ENCODE data around the gene VNN1.
"Not testable (repeated sequence)": the region's sequence is repeated elsewhere in the genome, so short reads cannot be mapped to it uniquely, and the experiment has no call there.

Gene VNN1

DNA sequence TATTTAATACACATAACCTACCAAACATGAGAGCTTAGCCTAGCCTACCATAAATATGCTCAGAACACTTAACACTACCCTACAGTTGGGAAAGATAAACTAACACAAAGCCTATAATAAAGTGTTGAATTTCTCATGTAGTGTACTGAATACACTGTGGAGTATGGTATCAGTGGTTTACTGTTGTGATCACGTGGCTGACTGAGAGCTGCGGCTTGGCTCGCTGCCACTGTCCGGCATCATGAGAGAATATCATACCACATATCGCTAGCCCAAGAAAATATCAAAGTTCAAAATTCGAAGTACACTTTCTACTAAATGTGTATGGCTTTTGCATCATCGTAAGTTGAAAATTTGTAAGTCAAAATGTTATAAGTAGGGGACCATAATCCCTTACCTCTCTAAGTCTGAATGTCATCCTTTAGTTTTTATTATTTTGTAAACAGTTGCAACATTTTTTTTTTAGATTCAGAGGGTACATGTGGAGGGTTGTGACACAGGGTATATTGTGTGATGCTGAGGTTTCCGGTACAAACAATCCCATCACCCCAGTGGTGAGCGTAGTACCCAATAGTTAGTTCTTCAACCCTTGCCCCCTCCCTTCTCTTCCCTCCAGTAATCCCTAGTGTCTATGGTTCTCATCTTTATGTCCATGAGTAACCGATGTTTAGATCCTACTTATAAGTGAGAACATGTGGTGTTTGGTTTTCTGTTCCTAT, 40.3 kb downstream of the VNN1 start:
- DNase-seq (ENCODE audit: low read depth in 2 of 3, low spot score in 2 of 3): no peak

DNA sequence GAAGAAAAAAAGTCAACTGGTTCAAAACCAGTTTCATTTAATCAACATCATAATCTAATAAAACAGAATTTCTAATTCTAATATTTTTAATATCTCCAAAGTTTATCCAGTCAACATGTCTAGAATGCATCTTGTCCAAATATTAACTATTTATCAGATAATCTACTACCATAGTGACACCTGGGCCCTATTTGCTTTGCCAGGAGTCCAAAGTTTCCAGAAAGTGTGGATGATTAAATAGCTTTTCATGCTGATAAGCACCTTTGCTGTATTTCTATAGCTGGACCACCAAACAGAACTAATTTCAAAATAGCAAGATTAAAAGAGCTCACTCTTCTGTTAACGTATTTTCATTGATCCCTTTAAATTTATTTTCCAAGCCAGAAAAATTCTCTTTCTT, 42.6 kb downstream of the VNN1 start:
- no peak for DNase-seq (ENCODE audit: low read depth in 2 of 3, low spot score in 2 of 3)

DNA sequence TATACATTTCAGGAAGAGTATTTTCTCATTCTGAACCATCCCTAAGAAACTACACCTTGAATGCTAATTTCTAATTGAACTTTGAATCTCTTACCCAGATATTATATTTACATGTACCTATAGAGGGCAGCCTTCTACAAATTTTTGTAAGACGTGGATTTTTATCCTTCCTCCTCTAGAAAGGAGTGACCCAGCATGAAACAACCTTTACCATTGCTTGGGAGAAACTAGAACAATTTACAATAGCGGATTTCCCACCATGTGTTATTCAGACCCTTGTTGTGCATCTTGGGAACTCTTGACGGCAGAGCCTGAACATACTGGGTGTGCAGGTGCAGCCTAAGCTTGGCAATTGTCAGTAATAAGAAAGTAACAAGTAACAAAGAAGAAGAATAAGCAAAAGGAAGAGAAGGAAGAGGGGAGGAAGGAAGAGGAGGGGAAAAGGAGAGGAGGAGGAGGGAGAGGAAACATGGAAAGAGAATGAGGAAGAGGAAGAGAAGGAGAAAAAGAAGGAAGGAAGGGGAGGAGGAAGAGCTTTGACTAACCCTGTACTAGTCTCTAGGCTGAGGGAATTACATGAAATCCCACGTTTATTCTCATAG, 44.1 kb downstream of the VNN1 start:
- DNase-seq (ENCODE audit: low read depth in 2 of 3, low spot score in 2 of 3): no peak

GRCh38 chr6:132666118-132666517, 47.7 kb downstream of the VNN1 start:
- no peak for DNase-seq (ENCODE audit: low read depth in 2 of 3, low spot score in 2 of 3)

GRCh38 chr6:132664309-132665034, 49.4 kb downstream of the VNN1 start:
- DNase-seq (ENCODE audit: low read depth in 2 of 3, low spot score in 2 of 3): no peak

GRCh38 chr6:132663661-132664060, 50.2 kb downstream of the VNN1 start:
- no peak for DNase-seq (ENCODE audit: low read depth in 2 of 3, low spot score in 2 of 3)

- DNase-seq (ENCODE audit: low read depth in 2 of 3, low spot score in 2 of 3): no peak
Measured at GRCh38 chr6:132661906-132662305, 51.9 kb downstream of the VNN1 start.

DNA sequence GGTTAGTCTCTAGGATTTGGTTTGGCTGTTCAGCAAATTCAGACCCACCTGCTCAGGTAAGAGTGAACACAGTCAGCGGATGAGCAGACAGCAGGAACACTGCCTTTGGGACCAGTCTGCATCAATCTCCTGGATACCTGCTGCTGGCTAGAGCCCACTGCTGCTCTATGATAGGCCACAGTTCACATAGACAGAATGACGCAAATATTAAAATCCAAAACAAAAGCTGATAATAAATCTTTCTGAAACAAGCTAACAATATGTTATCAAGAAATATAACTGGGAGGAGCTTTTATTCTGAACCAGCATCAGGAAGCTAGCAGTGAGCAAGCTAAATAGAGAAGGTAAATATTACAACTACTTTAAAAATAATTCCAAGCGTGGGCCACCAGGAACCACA, 54.8 kb downstream of the VNN1 start, which contains the start of gene TAAR1:
TSS of gene TAAR1 (minus strand) at position 101 of the 400 bp plus-strand sequence. CDS start 13,179 bp downstream, outside the sequence.
- no peak for DNase-seq (ENCODE audit: low read depth in 2 of 3, low spot score in 2 of 3)

DNA sequence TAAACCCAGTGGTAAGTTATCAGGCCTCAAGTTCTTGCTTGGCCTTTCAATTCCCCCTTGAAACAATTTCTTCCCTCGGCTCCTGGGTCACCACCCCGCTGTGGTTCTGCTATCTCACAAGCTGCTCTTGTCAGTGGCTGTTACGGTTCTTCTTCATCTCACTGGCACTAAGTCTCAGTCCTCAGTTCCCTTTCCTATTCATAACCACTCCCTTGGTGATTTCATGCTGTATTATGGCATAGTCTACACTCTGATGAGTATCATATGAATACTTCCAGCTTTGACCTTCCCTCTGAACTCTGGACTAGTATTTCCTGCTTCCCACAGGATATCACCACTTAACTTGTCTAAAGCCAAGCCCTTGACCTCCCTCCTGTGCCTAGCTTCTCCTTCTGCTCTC, 62.8 kb downstream of the VNN1 start:
- no peak for DNase-seq (ENCODE audit: low read depth in 2 of 3, low spot score in 2 of 3)

DNA sequence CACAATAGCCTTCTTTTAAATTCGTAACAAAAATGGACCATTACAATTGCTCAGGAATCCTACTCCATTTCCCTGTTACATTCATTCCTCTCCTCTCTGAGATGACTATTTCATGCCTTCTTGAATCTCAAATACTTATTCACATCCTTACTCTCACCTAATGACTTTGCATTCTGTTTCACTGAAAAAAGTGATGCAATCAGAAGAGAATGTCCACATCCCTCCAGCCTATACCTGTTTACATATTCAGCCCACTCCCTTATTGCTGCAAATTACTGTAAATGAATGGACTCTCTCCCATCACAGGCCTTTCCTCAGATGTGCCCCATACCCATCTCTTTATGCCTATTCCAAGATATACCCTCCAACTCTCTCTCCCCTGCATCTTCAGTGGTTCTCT, 63.4 kb downstream of the VNN1 start:
- DNase-seq (ENCODE audit: low read depth in 2 of 3, low spot score in 2 of 3): no peak

GRCh38 chr6:132648828-132649227, 65.0 kb downstream of the VNN1 start:
- DNase-seq (ENCODE audit: low read depth in 2 of 3, low spot score in 2 of 3): no peak

- DNase-seq (ENCODE audit: low read depth in 2 of 3, low spot score in 2 of 3): no peak
Measured at GRCh38 chr6:132648356-132648755, 65.5 kb downstream of the VNN1 start.

DNA sequence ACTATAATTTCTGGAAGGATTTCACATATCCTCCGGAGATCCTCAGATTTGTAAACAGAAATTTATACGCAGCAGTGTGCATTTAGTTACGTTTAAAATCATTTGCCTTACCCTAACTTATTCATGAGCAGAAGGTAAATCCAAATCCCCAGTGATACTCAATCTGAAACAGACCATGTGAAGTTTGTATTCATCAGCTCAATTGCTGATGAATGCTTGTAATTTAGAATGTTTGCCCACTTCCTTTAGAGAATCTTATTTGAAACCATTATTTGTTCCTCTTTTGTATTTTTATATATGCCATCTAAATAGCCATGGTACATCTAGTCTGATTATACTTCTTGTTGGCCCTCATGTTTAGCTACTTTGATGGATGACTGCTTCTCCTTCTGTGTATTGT, 70.3 kb downstream of the VNN1 start:
- no peak for DNase-seq (ENCODE audit: low read depth in 2 of 3, low spot score in 2 of 3)

DNA sequence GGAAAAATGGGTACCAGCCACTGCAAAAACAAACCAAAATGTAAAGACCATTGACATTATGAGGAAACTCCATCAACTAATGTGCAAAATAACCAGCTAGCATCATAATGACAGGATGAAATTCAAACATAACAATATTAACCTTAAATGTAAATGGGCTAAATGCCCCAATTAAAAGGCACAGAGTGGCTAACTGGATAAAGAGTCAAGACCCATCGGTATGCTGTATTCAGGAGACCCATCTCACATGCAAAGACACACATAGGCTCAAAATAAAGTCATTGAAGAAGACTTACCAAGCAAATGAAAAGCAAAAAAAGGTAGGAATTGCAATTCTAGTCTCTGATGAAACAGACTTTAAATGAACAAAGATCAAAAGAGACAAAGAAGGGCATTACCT, 76.7 kb downstream of the VNN1 start:
- DNase-seq (ENCODE audit: low read depth in 2 of 3, low spot score in 2 of 3): not testable (repeated sequence)

- not testable (repeated sequence) for DNase-seq (ENCODE audit: low read depth in 2 of 3, low spot score in 2 of 3)
Measured at GRCh38 chr6:132635906-132636305, 77.9 kb downstream of the VNN1 start.

DNA sequence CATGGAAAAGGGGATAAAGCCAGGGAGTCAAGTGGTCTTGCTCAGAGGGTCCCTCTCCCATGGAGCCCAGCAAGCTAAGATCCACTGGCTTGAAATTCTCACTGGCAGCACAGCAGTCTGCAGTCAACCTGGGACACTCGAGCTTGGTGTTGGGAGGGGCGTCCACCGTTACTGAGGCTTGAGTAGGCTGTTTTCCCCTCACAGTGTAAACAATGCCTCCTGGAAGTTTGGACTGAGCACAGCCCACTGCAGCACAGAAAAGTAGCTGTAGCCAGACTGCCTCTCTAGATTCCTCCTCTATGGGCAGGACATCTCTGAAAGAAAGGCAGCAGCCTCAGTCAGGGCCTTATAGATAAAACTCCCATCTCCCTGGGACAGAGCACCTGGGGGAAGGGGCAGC, 78.6 kb downstream of the VNN1 start:
- DNase-seq (ENCODE audit: low read depth in 2 of 3, low spot score in 2 of 3): not testable (repeated sequence)

GRCh38 chr6:132634796-132635195, 79.1 kb downstream of the VNN1 start:
- no peak for DNase-seq (ENCODE audit: low read depth in 2 of 3, low spot score in 2 of 3)

GRCh38 chr6:132633362-132633761, 80.5 kb downstream of the VNN1 start:
- no peak for DNase-seq (ENCODE audit: low read depth in 2 of 3, low spot score in 2 of 3)

All from activated CD8-positive, alpha-beta memory T cell treated with anti-CD3 and anti-CD28 coated beads for 48 hours (primary cell).